ENCODE measurements around the gene PFKFB3.
A peak's percentile ranks its signal among the peaks of the same experiment; 100 is the strongest.
"Not testable (repeated sequence)": the region's sequence is repeated elsewhere in the genome, so short reads cannot be mapped to it uniquely, and the experiment has no call there.

The PFKFB3 gene

DNA sequence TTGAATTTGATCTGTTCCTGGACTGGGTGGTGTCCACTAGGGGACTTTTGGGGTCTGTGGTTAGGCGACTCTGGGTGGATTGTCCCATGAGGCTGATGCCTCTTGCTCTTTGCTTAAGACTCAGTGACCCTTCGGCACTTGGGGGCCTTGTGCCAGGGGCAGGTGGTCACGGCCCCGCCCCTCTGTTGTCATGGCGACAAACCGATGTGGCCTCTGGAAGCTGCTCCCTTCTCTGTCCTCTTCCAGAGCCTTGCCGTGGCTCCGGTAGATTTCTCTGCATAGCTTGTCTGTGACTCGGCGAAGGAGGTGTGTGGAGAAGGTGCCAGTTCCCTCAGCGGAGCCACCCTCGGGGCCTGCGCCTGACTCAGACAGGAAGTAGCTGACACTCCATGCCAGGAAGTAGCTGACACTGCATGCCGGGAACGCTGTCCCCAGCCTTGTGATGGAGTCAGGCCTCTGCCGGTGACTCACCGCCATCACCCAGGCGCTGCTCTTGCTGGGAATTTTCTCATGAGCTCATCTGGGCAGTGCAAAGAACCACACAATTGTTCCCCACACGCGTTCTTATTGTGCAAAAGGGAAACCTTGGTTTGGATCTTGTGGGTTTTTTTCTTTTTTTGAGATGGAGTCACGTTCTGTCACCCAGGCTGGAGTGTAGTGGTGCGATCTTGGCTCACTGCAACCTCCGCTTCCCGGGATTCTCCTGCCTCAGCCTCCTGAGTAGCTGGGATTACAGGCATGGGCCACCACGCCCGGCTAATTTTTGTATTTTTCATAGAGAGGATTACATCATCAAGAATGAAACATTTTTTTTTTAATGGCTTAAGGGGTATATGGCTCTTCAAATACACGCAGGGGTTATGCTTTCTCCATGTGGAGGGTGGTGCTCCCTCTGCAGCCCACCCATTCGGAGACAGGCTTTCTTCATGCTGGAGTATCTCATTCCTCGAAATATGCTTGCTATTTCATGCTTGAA lies 72.6 kb downstream of the PFKFB3 start:
- peak; percentile 76 for DNase-seq

DNA sequence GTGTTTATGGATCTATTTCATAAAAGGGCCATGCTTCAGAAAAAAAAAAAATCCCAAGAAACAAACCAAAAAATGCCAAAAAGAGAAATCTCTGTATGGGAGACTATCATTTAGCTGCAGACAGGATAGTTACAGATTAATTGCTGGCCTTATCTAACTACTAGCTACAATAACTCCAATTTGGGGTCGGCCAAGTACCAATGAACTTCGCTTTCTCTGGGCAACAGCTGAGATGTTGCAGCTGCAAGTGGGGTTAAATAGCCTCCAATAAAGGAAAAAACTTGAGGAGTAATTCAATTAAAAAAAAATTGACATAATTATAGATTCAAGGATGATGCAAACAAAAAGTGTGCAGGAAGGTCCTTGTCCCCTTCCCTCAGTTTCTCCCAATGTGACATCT lies 73.6 kb downstream of the PFKFB3 start:
- DNase-seq: no peak

GRCh38 chr10:6278519-6279120 lies 75.9 kb downstream of the PFKFB3 start:
- no peak for DNase-seq

DNA sequence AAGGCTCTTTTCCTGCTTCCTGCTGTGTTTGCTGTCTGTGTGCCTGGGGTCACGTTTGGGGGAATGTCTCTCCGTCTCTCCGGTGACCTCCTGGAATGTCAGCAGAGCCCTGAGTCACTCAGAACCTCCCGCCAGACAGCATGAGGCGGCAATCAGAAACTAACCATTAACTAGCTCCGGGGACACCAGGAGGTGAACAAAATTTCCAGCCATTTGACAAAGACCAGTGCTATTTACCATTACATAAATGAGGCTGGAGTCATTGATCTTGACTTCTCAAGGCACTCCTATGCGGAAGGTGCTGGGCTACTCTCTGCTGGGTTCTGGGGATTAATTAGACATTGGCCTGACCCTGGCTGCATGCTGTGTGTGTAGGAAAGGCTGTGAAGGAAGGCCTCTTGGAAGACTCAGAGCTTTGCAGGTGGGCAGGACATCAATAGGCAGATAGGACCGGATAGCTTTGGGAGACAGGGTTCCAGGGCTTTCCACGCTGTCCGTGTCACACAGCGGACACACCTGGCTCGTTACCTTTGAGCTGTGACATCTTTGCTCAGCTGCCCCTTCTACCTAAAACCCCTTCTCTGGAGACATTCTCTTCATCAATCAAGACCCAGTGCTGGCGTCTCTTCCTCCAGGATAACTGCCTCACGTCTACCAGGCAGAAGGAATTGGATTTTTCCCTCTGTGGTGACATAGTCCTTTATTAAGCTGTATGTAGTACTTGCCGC lies 77.0 kb downstream of the PFKFB3 start:
- no peak for DNase-seq

GRCh38 chr10:6280291-6280690 lies 77.6 kb downstream of the PFKFB3 start:
- DNase-seq: no peak

DNA sequence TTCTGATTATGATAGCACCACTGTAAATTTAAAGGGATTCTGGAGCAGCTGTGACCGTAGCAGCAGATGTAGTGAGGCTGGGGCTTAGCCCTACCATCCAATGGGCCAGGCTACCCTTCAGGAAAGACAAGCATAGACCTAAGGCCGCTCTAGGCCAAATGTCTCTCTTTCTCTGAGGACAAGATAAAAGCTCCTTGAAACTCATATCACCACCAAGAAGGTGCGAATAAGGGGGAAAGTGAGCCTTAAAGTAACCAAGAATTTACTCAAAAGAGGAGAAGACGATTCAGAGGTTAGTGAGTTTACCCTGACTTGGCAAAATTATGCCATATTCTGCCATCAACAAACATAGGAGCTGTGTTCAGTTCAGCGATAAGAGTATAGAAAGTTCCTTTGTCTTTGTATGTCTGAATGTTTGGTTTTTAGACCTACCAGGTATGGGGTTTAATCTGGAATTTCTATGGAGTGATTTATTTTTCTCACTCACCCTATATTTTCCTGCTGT lies 79.8 kb downstream of the PFKFB3 start:
- no peak for DNase-seq

- no peak for DNase-seq
Measured at GRCh38 chr10:6283655-6284054, 80.9 kb downstream of the PFKFB3 start.

DNA sequence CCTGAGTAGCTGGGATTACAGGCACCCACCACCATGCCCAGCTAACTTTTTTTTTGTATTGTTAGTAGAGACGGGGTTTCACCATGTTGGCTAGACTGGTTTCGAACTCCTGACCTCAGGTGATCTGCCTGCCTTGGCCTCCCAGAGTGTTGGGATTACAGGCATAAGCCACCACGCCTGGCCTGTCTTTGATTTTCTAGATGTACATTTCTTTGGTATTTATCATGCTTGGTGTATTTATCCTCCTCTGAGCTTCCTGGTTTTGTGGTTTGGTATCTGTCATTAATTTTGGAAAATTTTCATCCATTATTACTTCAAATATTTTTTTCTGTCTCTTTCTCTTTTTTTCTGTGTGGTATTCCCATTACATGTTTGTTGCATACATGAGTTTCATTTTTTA lies 87.9 kb downstream of the PFKFB3 start:
- not testable (repeated sequence) for DNase-seq

- no peak for DNase-seq
Measured at GRCh38 chr10:6292741-6293151, 90.0 kb downstream of the PFKFB3 start.

DNA sequence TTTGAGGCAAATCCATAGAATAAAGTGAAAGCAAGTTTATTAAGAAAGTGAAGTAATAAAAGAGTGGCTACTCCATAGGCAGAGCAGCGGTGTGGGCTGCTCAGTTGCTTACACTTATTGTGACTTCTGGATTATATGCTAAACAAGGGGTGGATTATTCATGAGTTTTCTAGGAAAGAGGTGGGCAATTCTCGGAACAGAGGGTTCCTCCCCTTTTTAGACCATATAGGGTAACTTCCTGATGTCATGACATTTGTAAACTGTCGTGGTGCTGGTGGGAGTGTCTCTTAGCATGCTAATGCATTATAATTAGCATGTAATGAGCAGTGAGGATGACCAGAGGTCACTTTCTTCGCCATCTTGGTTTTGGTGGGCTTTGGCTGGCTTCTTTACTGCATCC lies 93.7 kb downstream of the PFKFB3 start:
- not testable (repeated sequence) for DNase-seq

- no peak for DNase-seq
Measured at GRCh38 chr10:6296828-6297251, 94.1 kb downstream of the PFKFB3 start.

DNA sequence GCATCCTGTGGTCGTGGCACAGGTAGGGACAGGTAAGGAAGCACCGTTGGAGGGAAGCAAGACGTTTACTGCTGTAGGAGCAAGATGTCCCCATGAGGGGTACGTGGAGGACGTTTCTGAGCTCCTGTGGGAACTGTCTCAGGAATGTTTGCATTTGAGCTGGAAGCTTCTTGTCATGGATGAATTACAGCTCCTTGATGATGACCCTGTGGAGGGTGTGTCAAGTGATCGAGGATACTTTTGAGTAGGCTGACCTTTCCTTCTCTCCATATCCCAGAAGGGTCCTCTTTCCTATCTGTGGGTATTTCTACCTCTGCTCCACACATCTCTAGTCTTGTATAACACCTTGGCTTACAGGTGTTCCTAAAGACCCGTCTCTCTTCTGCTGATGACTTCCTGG lies 94.8 kb downstream of the PFKFB3 start:
- DNase-seq: no peak

- DNase-seq: no peak
Measured at GRCh38 chr10:6297951-6298381, 95.2 kb downstream of the PFKFB3 start.

DNA sequence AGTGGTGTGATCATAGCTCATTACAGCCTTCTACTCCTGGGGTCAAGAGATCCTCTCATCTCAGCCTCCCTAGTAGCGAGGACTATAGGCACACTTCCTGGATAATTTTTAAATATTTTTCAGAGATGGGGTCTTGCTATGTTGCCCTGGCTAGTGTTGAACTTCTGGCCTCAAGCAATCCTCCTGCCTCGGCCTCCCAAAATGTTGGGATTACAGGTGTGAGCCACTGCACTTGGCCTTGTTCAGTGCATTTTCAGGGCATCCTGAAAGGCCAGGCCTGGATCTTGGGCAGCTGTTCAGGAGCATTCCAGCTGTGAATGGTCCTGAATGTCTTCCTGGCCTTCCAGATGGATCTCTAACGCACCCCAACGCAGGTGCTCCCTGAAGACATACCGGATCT lies 95.7 kb downstream of the PFKFB3 start:
- no peak for DNase-seq

GRCh38 chr10:6299234-6299633 lies 96.5 kb downstream of the PFKFB3 start:
- no peak for DNase-seq

GRCh38 chr10:6299743-6300105 lies 97.0 kb downstream of the PFKFB3 start:
- no peak for DNase-seq

DNA sequence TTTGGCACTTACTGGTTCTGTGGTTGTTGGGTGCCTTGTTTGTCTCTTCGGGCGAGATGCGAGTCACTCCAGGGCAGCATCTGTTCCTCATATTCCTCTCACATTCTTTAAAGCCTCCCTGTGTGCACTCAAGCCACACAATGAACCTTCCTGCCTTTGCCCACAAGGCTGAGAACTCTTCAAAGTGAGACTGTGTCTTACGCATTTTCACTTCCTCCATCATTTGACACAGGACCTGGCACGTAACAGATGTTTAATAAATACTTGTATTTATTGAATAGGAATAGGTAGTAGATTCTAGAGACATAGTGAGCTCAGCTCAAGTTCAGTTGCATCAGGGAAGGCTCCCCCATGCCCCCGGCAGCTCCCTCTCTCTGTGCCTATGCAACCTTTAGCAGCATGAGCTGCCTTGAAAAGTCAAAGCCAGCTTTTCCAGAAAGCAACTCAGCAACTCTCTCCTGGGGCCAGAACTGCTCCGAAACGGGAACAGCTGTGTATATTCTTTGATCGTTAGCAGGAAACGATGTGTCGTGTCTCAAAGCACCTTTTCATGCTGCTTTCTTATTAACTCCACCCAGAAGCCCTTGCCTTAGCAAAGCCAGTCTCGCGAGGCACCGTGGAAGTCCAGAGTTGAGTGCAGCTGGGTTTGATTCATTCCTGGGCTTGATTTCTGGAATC lies 97.5 kb downstream of the PFKFB3 start:
- no peak for DNase-seq

GRCh38 chr10:6300784-6301460 lies 98.2 kb downstream of the PFKFB3 start:
- DNase-seq: no peak

DNA sequence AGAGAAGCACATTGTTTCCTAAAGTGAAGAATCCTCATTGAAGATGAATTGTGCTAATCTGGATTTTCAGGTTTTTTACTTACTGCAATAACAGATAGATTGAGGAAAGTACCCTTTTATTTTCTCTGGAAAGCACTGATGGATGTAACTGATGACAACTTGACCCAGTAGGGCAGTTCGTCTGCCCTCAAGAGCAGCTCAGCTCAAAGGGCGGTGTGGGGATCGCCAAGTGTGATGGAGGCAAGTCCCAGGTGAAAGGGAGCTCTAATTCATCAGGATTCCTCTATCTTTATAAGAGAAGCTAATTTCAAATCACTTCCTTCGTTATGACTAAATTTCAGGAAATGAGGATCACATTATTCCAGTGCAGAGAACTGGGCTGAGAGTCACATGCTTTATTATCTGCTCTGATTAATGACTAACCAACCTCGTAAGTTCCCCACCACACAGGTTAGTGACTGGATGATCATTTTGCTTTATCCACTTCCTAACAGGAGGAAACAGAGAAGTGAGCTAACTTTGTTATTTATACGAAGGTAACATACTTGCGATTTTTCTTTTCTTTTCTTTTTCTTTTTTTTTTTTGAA lies 98.8 kb downstream of the PFKFB3 start:
- DNase-seq: no peak
